PC-9 (cell line): ENCODE measurements around the gene MYL6B. TPM values are rescaled to one million over a fixed set of nuclear protein-coding genes. Genes with fewer than 3 reads are reported as not detected.

Experiments used
- BruUV-seq: library from RNA; stranded (reverse); fragments of 400-500 nt; replicated peaks from 2 replicates; lab custom pipeline; 2021; lab: Mats Ljungman, UMichigan
- CTCF ChIA-PET: fragments of 300-600 bp; sonication (Branson Sonifier 250); formaldehyde crosslinking; loops from one replicate; lab custom pipeline; 2022; ENCODE audit warnings: antibody characterized with exemption; lab: Charles Lee
- POLR2A ChIA-PET: fragments of 300-600 bp; sonication (Branson Sonifier 250); formaldehyde crosslinking; loops from one replicate; lab custom pipeline; 2022; ENCODE audit warnings: antibody characterized with exemption; ENCODE audit not compliant: unreplicated experiment; lab: Charles Lee
- DNase-seq, 2 experiments: peaks; one replicate each; pipeline versions ENCODE4 v3.0.0 to v3.0.0-alpha.2; 2015 to 2022; ENCODE audit warnings: mixed read lengths in 1 of 2
- H2AFZ ChIP-seq: fragments of 200-600 bp; sonication (generic); 2 replicates; pipeline ENCODE4 v1.8.1; 2017; ENCODE audit warnings: antibody characterized with exemption
- H3F3A ChIP-seq: fragments of 200-600 bp; sonication (generic); 2 replicates; pipeline ENCODE4 v1.8.1; 2017; ENCODE audit warnings: antibody characterized with exemption, mild to moderate bottlenecking, low read depth; ENCODE audit not compliant: insufficient read depth
- H3K27ac ChIP-seq: fragments of 200-600 bp; sonication (generic); 2 replicates; pipeline ENCODE4 v1.6.1; 2016; ENCODE audit warnings: mixed run types
- H3K27me3 ChIP-seq: fragments of 200-600 bp; sonication (generic); 2 replicates; pipeline ENCODE4 v1.6.1; 2016; ENCODE audit warnings: low read depth, mixed run types; ENCODE audit not compliant: insufficient read depth
- H3K36me3 ChIP-seq: fragments of 200-600 bp; sonication (generic); 2 replicates; pipeline ENCODE4 v1.6.1; 2016; ENCODE audit warnings: low read depth, mixed run types
- H3K4me1 ChIP-seq: fragments of 200-600 bp; sonication (generic); replicated peaks from 2 replicates; pipeline ENCODE4 v1.6.1; 2016; ENCODE audit warnings: mixed run types; ENCODE audit not compliant: insufficient read depth
- H3K4me2 ChIP-seq: fragments of 200-600 bp; sonication (generic); 2 replicates; pipeline ENCODE4 v1.6.1; 2017; ENCODE audit warnings: mixed run types
- H3K4me3 ChIP-seq: fragments of 200-600 bp; sonication (generic); 2 replicates; pipeline ENCODE4 v1.6.1; 2016; ENCODE audit warnings: mixed run types
- H3K79me2 ChIP-seq: fragments of 200-600 bp; sonication (generic); 2 replicates; pipeline ENCODE4 v1.6.1; 2017; ENCODE audit warnings: low read depth, mixed run types
- H3K9me2 ChIP-seq: fragments of 200-600 bp; sonication (generic); 2 replicates; pipeline ENCODE4 v1.8.1; 2017; ENCODE audit warnings: mild to moderate bottlenecking; ENCODE audit not compliant: insufficient read depth
- H3K9me3 ChIP-seq: fragments of 200-600 bp; sonication (generic); 2 replicates; pipeline ENCODE4 v1.8.1; 2016; ENCODE audit warnings: low read depth; ENCODE audit not compliant: insufficient read depth
- H4K20me1 ChIP-seq: fragments of 200-600 bp; sonication (generic); 2 replicates; pipeline ENCODE4 v1.8.1; 2017; ENCODE audit not compliant: insufficient read depth
- CTCF ChIP-seq: fragments of 200-600 bp; sonication (generic); conservative IDR thresholded peaks from 2 replicates; pipeline ENCODE4 v1.6.1; 2017; ENCODE audit warnings: mixed run types, antibody characterized with exemption, mild to moderate bottlenecking, moderate library complexity
- EZH2 ChIP-seq: fragments of 200-600 bp; sonication (generic); IDR thresholded peaks from 2 replicates; pipeline ENCODE4 v1.8.0; 2017; ENCODE audit warnings: antibody characterized with exemption, low read depth
- intact Hi-C: fragments of 100-400 bp; cut with micrococcal nuclease; formaldehyde crosslinking; loops from one replicate; pipeline ENCODE4 v1.10.0; 2022; ENCODE audit not compliant: unreplicated experiment
- total RNA-seq: library from RNA; stranded (reverse); gene quantifications from 2 replicates; pipeline ENCODE4 v1.2.3, GENCODE V29; 2021

MYL6B gene
- total RNA-seq, 1 experiment from 2014 or later = 121 TPM

- Histone ChIP-seq H3K9me2 (no peaks in the 10 kb centered on the region), H3K27me3 (no peaks in the 10 kb centered on the region), H3K4me1 (peaks cover 11% of the 10 kb centered on the region), H4K20me1 (no peaks in the 10 kb centered on the region), H3K79me2 (no peaks in the 10 kb centered on the region), H3K4me3 (no peak overlapping the region), H3K27ac (no peak overlapping the region), H2AFZ (no peak overlapping the region), H3K9me3 (no peaks in the 10 kb centered on the region), H3K4me2 (no peak overlapping the region), H3F3A (no peaks in the 10 kb centered on the region), H3K36me3 (peaks cover 17% of the 10 kb centered on the region; the same call in 1 of the 2 replicates)
- POLR2A ChIA-PET = no interaction called here
- no TSS peak for BruUV-seq
- CTCF ChIA-PET = no interaction called here
- intact Hi-C loops = no loop called here
- peak in 1 of 2 experiments; percentile 11 for DNase-seq
- no peak for TF ChIP-seq CTCF
- no peak for TF ChIP-seq EZH2
Observed at GRCh38 chr12:56134897-56135296, 17.5 kb upstream of the MYL6B start.

GRCh38 chr12:56137853-56138571, 14.4 kb upstream of the MYL6B start:
- CTCF ChIA-PET = no interaction called here
- Histone ChIP-seq H3K4me2 (no peak overlapping the region), H2AFZ (no peak overlapping the region), H3F3A (no peaks in the 10 kb centered on the region), H3K4me1 (no peaks in the 10 kb centered on the region), H3K79me2 (no peaks in the 10 kb centered on the region), H3K36me3 (peaks cover 9% of the 10 kb centered on the region; the same call in 1 of the 2 replicates), H3K9me2 (no peaks in the 10 kb centered on the region), H4K20me1 (no peaks in the 10 kb centered on the region), H3K9me3 (no peaks in the 10 kb centered on the region), H3K4me3 (no peak overlapping the region), H3K27ac (no peak overlapping the region), H3K27me3 (no peaks in the 10 kb centered on the region)
- intact Hi-C loops = no loop called here
- DNase-seq = no peak
- TF ChIP-seq CTCF = no peak
- no peak for TF ChIP-seq EZH2
- no TSS peak for BruUV-seq
- POLR2A ChIA-PET = no interaction called here

GRCh38 chr12:56141946-56142784, 10.2 kb upstream of the MYL6B start:
- Histone ChIP-seq H3K4me1 (peaks cover 12% of the 10 kb centered on the region), H3K4me3 (no peak overlapping the region), H3K9me3 (no peaks in the 10 kb centered on the region), H2AFZ (no peak overlapping the region), H4K20me1 (no peaks in the 10 kb centered on the region), H3K36me3 (peaks cover 6% of the 10 kb centered on the region; the same call in 1 of the 2 replicates), H3K4me2 (no peak overlapping the region), H3F3A (peaks cover 12% of the 10 kb centered on the region), H3K27me3 (no peaks in the 10 kb centered on the region), H3K27ac (no peak overlapping the region), H3K79me2 (no peaks in the 10 kb centered on the region), H3K9me2 (no peaks in the 10 kb centered on the region)
- intact Hi-C loops = no loop called here
- ChIA-PET CTCF (no interaction called here), POLR2A (no interaction called here)
- TF ChIP-seq CTCF = no peak
- no peak for TF ChIP-seq EZH2
- BruUV-seq = no TSS peak
- DNase-seq = no peak
